Renal cortex interstitium (tissue), 11 donors: ENCODE measurements around the gene CAPN2. TPM values are rescaled to one million over a fixed set of nuclear protein-coding genes. Genes with fewer than 3 reads are reported as not detected.

Experiments
- DNase-seq, 11 donors: peaks; one replicate each; pipeline ENCODE4 v3.0.0-alpha.2; 2013; ENCODE audit warnings: low read depth in 9 of 11, low spot score in 4 of 11; ENCODE audit errors: extremely low read depth in 1 of 11
- polyA plus RNA-seq, 3 donors: library from polyadenylated mRNA; unstranded; fragments of 120-200 nt; gene quantifications; one replicate each; pipeline ENCODE4 v1.2.1, GENCODE V29; 2013; ENCODE audit not compliant: insufficient read length in 3 of 3

Gene CAPN2
- polyA plus RNA-seq, 3 donors: 175 to 190 (median 180) TPM

DNA sequence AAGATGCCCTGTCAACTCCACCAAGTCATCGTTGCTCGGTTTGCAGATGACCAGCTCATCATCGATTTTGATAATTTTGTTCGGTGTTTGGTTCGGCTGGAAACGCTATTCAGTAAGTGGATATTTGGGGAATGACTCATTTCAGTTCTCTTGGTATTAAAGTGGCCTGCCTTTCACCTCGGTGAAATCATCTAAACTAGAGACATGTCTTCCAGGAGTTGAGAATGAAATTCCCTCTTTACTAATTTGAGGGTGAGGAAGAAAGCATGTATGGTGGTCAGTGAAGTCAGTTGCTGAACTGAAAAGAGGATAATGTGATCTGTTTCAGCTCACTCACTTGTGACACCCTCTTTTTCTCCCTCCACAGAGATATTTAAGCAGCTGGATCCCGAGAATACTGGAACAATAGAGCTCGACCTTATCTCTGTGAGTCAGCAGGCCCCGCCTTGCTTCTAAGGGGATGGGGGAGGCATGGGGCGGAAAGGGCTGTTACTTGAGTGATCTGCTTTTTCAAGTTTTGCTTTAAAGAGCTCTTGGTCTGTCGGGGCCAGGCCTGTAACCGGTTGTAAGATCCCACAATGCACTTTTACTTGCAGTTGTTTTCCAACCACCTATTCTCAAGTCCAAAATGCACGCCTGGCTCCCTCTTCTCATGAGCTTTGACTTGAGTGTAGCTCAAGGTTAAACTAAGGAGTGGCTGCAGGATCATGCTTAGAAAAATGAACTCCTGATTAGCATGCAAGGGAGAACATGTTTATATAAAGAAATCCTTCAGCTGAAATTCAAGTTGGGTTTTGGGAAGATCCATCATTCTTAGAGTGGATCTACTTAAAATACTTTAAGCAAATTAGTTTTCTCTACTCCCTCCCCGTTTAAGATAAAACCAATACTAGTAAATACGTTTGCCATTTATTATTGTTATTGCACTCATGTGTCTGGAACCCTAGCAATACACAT, 59.8 kb downstream of the CAPN2 start:
- DNase-seq: no peak

DNA sequence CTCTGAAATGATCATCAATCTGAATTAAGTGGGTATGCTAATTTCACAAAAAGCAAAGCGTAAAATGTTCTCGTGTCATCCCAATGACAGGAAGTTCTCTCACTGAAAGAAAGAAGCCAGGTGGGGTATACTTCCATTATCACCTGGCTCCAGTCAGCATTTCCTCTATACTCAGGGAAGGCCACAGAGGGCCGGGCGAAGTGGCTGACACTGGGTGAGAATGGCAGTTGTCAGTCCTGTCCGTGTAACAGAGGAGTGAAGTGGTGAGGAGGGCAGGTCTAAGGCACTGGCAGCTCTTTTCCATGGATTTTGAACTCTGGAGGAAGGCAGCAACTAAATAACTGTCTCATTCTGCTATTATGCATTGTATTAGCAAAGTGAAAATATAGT, 60.4 kb downstream of the CAPN2 start:
- DNase-seq: no peak

DNA sequence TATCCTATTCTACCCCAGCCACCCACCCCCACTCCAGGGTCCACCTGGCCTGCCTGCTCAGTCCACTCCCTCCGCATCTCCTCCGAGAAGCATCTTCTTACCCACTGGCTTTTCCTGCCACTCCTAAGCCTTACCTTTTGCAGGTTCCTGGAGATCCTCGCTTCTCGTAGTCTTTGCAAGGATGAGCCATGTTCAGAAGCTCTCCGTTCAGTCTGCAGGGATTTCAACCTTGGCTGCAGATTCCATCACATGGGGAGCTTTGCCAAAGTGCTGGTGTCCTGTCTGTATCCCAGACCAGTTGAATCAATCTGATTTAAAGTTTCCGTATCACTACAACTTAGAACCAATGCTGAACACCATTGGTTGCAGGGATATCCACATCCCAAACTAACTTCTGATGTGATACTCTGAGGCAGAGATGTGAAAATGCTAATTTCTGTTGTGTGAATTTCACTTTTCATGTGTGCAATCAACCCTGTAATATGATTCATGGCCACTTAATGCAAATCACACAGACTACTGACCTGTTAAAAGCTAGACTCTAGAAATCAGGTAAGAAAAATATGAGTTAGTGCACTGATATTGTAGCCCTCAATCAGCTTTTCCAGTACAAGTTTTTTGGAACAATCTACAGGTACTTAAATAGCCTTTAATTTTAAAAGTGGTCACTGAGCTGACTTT, 61.9 kb downstream of the CAPN2 start:
- no peak for DNase-seq

DNA sequence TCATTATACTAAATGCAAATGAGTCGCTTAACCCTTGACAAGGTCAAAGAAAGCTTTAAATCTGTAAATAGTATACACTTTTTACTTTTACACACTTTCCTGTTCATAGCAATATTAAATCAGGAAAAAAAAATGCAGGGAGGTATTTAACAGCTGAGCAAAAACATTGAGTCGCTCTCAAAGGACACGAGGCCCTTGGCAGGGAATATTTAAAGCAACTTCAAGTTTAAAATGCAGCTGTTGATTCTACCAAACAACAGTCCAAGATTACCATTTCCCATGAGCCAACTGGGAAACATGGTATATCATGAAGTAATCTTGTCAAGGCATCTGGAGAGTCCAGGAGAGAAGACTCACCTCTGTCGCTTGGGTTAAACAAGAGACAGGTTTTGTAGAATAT, 62.7 kb downstream of the CAPN2 start:
- DNase-seq: no peak

DNA sequence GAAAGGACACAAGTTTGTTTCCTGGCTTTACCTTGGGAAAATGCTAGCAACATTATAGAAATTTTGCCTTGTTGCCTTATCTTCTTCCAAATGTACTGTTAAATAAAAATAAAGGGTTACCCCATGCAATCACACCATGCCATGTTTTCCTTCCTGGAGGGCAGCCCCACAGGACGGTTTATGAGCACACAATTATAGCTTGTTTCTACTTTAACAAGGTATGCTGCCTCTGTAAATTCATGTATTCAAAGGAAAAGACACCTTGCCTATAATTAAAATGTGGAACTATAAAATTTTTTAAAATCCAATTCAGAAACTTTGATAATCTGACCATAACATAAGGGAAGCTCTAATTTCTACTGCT, 63.4 kb downstream of the CAPN2 start:
- no peak for DNase-seq

DNA sequence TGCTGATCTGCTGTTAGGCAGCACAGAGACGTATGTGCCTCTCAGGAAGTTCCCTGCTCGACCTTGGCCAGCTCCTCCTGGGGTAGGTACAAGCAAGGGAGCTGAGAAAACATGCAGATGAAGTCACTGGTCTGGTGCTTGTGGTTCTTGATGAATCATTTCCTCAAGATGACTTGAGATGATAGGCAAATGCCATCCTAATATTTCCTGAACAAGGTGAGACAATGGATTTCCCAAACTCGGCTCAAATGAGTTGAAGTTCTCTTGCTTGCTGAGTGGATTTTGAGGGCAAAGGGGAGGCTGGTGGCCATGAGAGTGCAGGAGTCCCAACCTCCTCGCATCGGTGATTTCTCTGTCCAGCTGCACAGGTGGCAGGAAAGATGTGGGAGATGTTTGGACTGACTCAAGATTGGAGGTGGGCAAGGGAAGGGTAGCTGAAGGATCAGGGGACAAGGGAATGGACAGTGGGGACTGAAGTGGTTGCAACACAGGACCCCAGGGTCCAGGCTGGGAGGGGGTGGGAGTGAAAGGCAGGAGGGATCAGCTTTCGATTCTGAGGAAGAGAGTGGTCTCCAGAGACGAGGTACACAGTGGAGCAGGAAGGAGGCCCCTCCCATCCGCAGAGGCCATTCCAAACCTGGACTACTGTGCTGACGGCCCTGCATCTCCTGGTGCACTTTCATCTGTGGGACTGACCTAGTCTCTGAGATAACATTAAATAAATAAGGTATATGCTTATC, 63.9 kb downstream of the CAPN2 start:
- no peak for DNase-seq

DNA sequence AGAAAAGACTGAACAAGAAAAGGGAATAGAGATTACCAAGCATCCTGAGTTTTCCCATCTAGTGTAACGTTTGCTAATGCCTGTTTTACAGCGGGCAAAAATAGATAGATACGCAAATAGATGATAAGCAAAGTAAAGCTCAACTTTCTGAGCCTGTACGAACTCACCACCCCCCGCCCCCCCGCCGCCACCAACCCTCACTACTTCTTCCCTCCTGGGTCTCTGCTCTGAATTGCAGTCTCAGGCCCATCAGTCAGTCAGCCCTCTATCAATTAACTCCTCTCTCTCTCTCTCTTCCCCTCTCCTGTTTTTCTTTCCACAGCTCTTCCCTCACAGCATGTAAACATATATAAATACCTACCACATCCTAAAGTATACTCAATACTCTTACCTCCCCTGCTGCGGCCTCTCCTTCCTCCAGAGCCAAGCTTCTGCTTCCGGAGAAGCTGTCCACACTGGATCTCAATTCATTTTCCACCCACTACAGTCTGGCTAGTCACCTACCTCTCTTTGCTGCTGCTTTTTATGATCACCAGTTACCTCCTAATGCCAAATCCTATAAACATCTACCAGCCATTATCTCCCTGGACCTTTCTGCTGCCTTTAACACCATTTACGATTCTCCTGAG, 64.6 kb downstream of the CAPN2 start:
- no peak for DNase-seq

DNA sequence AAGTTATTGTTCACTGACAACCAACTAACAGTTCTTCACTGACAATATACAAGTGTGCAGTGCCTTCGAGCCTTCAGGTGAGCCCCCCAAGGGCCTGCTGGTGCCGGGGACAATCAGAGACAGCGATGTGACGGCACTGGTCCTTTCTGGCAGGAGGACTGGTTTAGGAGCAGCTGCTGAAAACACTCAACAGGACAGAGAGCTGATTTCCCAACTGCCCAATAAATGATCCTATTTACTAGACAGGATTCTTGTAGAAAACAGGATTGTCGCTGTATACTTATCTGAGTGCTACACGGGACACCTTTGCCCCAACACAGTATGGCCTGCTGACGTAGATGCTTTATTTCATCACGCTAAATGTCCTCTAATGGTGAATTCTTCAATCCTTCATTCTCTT, 68.0 kb downstream of the CAPN2 start:
- DNase-seq: no peak

DNA sequence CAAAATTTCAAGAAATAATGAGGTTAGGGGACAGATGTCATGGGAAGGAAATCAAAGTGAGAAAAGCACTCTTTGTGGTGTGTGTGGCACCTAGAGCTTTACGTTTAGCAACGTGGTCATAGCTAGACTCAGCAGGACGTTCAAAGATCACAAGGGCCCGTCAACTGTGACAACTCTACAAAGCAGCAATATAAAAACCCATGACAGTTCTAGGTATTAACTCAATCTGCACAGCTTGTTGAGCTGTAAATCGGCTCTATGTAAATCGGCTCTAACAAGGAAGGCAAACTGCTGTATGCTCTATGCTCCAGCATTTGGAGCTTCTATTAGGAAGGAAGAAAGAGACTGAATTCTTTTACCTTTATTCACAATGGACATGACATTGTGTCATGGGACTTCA, 68.6 kb downstream of the CAPN2 start:
- no peak for DNase-seq

DNA sequence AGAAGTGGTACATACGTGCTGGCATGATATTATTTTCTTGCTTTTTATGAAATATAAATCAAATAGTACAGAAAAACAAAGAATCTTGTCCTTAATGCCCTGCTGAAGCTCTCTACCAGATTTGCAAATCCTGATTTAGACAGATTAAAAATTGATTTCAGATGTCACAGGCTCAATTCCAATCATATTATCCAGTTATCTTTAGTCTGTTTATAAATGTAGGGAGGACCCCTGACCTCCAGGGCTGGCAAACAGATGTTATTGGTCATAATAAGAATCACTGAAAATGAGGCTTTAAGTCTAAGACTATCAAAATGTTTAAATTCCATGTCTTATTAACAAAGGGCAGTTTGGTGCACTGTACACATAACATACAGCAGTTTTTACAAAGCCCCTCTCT, 71.3 kb downstream of the CAPN2 start:
- DNase-seq: no peak

DNA sequence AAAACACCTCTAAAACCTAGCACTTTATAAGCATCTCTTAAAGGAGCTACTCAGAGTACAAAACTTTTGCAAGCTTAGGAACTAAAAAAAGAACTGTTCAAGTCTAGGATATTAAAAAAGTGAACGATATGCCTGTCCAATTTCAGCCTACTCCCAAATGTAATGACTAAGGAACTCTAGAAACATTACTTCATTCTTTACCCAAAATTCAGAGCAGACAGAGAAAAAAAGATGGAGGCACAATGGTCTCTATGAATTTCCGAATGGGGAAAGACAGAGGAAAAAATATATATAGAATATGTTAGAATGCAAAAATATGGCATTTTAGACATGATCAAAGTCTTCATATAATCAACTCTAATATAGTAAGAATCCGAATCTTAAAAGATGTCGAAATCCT, 72.2 kb downstream of the CAPN2 start:
- DNase-seq: no peak

DNA sequence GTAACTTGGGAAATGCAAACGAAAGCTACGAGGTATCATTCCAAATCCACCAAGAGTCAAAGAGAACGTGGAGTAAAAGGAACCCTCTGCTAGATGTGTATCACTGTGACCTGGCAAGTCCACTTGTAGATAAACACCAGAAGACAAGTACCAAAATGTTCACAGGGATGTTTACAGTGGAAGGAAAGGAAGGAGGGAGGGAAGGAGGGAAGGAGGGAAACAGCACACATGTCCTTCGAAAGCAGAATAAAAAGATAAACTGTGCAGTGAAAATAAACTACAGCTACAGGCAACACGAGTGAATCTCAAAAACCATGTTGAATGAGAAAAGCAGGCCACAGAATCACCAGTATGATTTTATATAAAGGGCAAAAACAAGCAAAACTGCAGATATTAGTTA, 73.5 kb downstream of the CAPN2 start:
- no peak for DNase-seq

DNA sequence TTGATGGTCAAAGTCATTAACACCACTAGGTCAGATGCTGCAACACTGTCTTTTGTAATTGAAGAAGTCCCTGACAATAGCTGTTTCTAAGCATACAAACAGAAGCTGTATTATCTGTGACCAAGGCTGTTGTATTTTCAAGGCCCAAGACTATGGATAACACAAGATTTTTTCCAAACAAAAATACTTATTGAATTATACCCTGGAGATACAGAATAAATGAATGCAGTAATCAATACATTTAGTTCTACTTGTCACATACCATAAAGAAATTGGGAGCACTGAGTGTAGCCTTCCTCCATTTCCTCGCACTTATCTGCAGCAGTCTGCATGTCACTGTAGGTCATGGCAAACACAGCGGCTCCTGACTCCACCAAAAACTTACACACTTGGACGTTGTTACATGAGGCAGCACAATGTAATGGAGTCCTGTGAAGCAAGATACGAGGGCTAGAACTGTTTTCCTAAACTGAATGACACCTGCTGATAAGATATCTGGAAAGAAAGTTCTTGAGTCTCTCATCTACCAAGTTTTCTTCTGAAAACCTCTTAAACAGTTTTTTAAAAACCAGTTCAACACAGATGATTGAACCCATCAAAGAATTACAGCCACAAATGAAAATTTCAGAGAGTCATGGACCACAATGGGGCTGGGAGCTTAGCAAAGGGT, 76.5 kb downstream of the CAPN2 start:
- no peak for DNase-seq

DNA sequence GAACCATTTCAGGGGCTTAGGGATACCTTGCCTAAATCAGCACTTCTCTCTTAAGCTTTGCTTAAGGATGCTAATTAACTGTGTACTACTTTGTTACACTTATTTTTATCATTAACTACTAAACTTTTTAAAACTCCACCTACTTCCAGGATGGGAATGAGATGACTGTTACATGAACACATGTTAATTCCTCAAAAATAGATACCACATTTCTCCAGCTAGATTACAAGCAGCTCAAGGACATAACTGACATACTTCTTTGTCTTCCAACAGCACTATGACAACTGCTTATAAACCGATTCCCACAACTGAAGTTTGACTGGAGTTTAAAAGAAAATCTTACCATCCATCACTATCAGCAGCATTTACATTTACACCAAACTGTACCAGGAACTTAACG, 79.7 kb downstream of the CAPN2 start:
- no peak for DNase-seq

DNA sequence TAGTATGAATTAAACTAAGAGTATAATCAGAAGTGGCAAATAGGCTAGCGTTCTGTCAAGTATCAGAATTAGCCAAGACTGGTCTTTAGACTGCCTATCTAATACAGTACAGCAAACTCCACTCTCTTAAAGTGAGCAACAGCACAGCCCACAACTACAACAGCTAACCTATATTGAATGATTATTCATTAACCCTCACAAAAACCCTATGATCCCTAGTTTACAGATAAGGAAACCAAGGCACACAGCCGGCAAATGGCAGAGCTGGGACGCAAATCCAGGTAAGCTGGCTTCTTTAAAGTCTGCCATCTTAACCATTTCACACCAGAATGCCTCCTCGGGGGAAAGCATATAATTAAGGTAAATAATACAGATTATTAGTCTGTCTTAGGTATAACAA, 81.4 kb downstream of the CAPN2 start:
- no peak for DNase-seq

DNA sequence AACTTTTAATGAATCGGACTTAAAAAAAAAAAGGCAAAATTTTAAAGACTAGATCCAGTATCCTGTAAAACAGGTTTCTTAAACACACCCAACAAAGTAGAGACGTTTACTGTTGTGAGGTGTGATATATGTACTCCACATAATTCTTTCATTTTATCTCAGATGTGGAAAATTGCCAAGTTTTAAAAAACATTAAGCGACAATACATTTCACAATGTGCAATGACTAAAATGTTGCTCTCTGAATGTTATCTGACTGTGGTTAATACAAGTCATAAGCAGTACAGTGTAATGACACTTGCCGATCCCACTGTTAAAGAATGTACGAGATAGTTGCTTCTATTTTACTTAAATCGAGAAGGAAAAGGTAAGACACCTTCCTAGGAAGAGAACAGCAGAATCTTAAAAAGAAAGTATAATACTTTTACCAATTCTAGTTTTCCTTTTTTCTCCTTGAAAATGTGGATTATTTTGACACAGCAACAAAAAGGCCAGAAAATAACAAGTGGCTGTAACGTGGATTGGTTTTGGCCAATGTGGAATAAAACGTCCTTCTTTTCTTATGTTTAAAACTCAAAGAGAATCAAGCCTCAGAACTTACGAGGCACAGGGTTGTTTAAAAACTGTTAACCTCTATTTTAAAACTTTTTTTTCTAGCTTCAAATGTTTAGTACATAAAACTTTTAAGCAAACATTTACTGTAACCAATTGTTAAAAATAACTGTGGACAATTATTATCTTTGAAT, 82.0 kb downstream of the CAPN2 start:
- no peak for DNase-seq

DNA sequence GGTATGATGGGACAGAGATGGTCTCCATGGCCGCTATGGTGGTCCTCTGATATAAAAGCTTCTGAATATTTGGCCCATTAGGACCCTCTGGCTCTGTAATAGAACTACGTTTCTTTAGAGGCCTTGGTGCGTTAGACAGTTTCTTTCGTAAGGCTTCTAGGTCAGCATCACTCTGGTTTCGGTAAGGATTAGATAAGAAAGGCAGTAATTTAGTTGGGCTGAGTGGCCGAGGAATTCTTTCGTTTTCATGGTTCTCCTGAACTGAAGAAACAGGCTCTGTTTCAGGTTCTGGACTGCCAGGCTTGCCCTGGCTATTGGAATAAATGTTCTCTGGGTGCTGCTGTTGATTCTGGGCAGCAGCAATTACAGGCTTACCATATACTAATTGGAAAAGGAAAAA, 83.9 kb downstream of the CAPN2 start:
- DNase-seq: no peak

DNA sequence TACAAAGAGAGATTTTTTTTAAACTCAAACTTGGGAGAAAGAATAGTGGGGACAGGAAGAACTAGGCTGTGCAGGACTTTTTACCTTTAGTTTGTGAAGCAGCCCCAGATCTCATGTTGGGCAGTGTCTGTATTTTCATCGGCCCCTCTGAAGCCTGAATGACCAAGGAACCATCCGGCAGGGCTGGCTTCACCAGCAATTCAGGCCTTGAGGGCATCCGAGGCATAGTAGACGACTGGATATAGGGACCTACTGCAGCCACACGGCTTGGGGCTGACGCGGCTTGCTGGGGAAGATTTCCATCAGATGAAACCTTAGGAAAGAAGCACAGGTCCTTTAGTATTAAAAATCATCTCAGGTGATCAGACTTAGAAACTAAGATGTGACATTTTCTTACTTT, 89.7 kb downstream of the CAPN2 start:
- no peak for DNase-seq
